PFSK-1 (cell line): ENCODE results near the gene PTPRN2.

Experiments used
- FOXP2 ChIP-seq: optimal IDR thresholded peaks from 2 replicates; pipeline ENCODE3; 2011; ENCODE audit warnings: borderline replicate concordance, control low read depth, inconsistent platforms; ENCODE audit not compliant: insufficient read depth; ENCODE audit errors: extremely low read length, extremely low read depth
- POLR2AphosphoS5 ChIP-seq: IDR thresholded peaks from 2 replicates; pipeline ENCODE4 v1.6.1; 2012; ENCODE audit warnings: low read depth, mild to moderate bottlenecking, control low read depth, low read length, moderate library complexity
- SIN3A ChIP-seq: IDR thresholded peaks from 2 replicates; pipeline ENCODE4 v1.6.1; 2012; ENCODE audit warnings: mild to moderate bottlenecking, low read length, moderate library complexity, borderline replicate concordance; ENCODE audit not compliant: insufficient read depth
- TAF1 ChIP-seq: IDR thresholded peaks from 2 replicates; pipeline ENCODE4 v1.6.1; 2012; ENCODE audit warnings: low read length, control low read depth, borderline replicate concordance; ENCODE audit not compliant: insufficient read depth
- TF ChIP-seq, protein P1 (sequence below), 2 experiments: IDR thresholded peaks; 2 replicates each; pipeline versions ENCODE4 v1.6.1 to v1.8.0; 2011 to 2012; ENCODE audit warnings: low read depth in 2 of 2, low read length in 2 of 2, control low read depth in 1 of 2, inconsistent platforms in 1 of 2, mild to moderate bottlenecking in 1 of 2, moderate library complexity in 1 of 2; ENCODE audit not compliant: insufficient read depth in 1 of 2

The PTPRN2 gene

GRCh38 chr7:158262284-158263109 lies 325.1 kb downstream of the PTPRN2 start:
- TF ChIP-seq TAF1 (no peak), SIN3A (no peak), POLR2AphosphoS5 (no peak), FOXP2 (no peak)
- TF ChIP-seq, protein P1, sequence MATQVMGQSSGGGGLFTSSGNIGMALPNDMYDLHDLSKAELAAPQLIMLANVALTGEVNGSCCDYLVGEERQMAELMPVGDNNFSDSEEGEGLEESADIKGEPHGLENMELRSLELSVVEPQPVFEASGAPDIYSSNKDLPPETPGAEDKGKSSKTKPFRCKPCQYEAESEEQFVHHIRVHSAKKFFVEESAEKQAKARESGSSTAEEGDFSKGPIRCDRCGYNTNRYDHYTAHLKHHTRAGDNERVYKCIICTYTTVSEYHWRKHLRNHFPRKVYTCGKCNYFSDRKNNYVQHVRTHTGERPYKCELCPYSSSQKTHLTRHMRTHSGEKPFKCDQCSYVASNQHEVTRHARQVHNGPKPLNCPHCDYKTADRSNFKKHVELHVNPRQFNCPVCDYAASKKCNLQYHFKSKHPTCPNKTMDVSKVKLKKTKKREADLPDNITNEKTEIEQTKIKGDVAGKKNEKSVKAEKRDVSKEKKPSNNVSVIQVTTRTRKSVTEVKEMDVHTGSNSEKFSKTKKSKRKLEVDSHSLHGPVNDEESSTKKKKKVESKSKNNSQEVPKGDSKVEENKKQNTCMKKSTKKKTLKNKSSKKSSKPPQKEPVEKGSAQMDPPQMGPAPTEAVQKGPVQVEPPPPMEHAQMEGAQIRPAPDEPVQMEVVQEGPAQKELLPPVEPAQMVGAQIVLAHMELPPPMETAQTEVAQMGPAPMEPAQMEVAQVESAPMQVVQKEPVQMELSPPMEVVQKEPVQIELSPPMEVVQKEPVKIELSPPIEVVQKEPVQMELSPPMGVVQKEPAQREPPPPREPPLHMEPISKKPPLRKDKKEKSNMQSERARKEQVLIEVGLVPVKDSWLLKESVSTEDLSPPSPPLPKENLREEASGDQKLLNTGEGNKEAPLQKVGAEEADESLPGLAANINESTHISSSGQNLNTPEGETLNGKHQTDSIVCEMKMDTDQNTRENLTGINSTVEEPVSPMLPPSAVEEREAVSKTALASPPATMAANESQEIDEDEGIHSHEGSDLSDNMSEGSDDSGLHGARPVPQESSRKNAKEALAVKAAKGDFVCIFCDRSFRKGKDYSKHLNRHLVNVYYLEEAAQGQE (IDR thresholded peaks at IDR 0.05; ENCODE audit: insufficient read depth in 1 of 2, low read depth in 2 of 2, low read length in 2 of 2), result no peak

DNA sequence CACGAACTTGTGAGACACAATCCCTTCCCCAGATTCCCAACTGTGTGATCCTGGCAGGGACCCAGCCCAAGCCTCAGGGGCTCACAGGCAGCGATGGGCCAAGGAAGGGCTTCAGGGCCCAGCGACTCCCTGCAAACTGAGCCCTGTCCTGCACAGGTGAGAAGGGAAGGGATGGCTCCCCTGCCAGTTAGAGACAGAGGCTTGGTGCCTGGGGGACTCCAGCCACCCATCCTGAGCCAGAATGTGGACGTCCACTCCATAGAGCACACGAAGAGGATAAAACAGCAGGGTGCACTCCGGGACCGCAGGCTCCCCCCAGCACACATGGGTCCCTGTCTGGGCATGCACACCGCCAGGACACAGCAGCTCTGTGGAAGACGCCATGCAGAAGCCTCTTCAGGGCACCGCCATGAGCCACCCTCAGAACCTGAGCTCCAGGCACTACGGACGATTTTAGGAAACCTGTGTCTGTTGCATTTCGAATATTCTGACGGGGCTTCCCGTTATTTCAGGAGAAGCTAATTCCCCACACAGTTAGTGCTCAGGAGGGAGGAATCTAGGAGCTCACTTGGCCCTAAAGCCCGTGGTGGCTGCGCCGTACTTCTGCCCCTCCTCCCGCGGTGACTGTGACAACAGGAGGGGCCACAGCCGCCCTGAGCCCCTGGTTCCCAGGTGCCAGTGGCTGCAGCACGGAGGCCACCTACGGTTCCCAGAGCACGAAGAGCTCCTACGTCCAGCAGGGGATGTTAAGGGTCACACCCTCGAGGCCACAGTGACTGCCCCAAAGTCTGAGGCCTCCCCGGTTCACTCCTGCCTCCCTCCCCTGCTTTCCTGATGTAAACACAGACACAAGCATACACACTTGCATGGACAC lies 326.0 kb downstream of the PTPRN2 start:
- TF ChIP-seq FOXP2 (no peak), POLR2AphosphoS5 (no peak), TAF1 (no peak), SIN3A (no peak)
- TF ChIP-seq, protein P1 (IDR thresholded peaks at IDR 0.05; ENCODE audit: insufficient read depth in 1 of 2, low read depth in 2 of 2, low read length in 2 of 2), result no peak

DNA sequence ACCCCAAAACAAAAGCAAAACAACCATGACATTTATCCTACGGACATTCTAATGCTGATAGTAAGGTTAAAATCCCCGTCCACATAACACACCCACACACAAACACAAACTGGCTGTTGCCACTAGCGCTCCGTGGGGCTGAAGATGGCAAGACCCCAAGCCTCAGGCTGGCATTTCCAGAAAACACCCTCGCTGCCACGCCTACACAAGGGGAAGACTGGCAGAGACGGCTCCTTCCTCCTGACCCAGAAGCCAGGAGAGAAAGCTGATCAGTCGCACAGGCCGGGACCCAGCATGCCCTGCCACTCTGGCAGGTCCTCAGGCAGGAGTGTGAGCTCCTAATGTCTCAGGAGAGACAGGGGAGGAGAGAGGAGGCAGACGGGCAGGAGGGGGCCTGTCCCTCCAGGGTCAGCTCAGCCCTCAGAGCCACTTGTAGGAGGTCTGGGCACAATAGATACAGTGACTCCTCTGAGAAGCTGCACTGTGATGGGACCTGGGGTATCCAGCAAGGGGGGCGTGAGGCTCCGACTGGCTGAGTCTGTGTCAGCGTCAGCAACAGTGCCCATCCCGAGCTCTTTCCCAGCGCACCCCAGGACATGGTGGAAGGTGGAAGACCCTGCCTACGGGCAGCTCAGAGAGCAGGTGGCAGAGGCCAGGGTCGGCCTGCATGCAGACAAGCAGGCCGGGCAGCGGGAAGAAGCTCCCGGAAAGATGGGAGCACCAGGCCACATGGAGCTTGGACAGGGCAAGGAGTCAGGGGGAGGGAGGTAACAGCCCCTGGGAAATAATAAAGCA lies 326.9 kb downstream of the PTPRN2 start:
- TF ChIP-seq FOXP2, result no peak
- no peak for TF ChIP-seq TAF1

DNA sequence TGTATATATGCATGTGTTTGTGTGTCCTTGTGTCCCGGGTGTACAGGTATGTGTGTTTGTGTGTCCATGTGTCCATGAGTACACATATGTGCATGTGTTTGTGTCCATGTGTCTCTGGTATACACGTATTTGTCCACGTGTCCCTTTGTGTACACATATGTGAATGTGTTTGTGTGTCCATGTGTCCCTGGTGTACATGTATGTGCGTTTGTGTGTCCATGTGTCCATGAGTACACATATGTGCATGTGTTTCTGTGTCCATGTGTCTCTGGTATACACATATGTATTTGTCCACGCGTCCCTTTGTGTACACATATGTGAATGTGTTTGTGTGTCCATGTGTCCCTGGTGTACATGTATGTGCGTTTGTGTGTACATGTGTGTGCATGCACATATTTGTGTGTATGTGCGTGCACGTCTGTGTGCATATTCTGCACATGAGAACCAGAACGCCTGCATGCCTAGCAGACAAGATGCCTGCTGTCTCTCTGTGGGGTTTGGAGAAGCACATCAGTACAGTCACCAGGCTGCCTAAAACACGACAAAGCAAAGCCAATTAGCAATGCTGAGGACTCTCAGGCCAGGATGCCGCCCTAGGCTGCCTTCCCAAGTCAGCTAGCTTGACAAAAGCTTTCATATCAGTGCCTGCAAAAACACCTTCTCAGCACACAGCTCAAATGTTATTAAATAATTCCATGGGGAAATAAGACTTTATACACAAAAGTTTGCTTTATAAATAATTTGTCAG lies 327.8 kb downstream of the PTPRN2 start:
- TF ChIP-seq POLR2AphosphoS5 (no peak), TAF1 (no peak), FOXP2 (no peak), SIN3A (no peak)
- TF ChIP-seq, protein P1 (IDR thresholded peaks at IDR 0.05; ENCODE audit: insufficient read depth in 1 of 2, low read depth in 2 of 2, low read length in 2 of 2), result no peak

DNA sequence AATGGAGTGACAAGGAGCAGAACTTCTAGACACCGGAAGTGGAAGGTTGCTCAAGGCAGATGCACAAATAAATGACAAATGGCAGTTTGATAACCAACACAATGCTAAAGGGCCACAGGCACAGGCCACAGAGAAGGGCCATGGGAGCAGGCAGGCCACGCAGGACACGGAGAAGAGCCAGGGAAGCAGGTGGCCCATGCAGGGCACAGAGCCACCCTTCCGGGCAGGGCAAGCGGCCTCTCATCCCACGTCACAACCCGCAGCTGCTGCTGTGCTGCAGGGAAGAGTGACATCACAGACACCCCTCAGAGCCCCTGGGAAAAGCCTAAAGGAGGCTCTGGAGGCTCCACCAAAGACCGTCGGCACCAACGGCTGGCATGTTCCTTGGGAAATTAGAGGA lies 328.5 kb downstream of the PTPRN2 start:
- TF ChIP-seq FOXP2 (no peak), SIN3A (no peak)
